Stomach (tissue), 4 donors: ENCODE results near the gene CLIP4.

Source experiments
- CTCF ChIP-seq, 7 experiments: fragments of 450-650 bp in 4 of 7; fragments of 200-600 bp in 3 of 7; sonication (generic) in 3 of 7; IDR thresholded peaks; one replicate each; pipeline ENCODE4 v1.5.1; 2016 to 2019; ENCODE audit warnings: antibody characterized with exemption in 7 of 7, control low read depth in 2 of 7, mild to moderate bottlenecking in 1 of 7
- EP300 ChIP-seq: sonication (generic); formaldehyde crosslinking; IDR thresholded peaks from one replicate; pipeline ENCODE4 v1.6.1; 2017; ENCODE audit warnings: antibody characterized with exemption
- POLR2A ChIP-seq, 4 donors: fragments of 450-650 bp; IDR thresholded peaks; one replicate each; pipeline ENCODE4 v1.6.1; 2016; ENCODE audit warnings: antibody characterized with exemption in 4 of 4, control low read depth in 2 of 4, mild to moderate bottlenecking in 1 of 4, moderate library complexity in 1 of 4
- POLR2AphosphoS5 ChIP-seq, 3 donors: sonication (generic); formaldehyde crosslinking; IDR thresholded peaks; one replicate each; pipeline ENCODE4 v1.6.1; 2016; ENCODE audit warnings: antibody characterized with exemption in 3 of 3

- no peak for TF ChIP-seq POLR2A (IDR thresholded peaks at IDR 0.05)
- no peak for TF ChIP-seq CTCF (IDR thresholded peaks at IDR 0.05)
- TF ChIP-seq POLR2AphosphoS5 (IDR thresholded peaks at IDR 0.05) = no peak
- TF ChIP-seq EP300 = no peak
These were observed 50.4 kb downstream of the CLIP4 start for GRCh38 chr2:29165362-29166241.
